Ectodermal cell (in vitro differentiated cells): ENCODE data around the gene SLIT1.

Source experiments
- H3K27ac ChIP-seq: 2 replicates; pipeline ENCODE4 v1.7.0; 2013; ENCODE audit warnings: mild to moderate bottlenecking, low read depth, low read length; ENCODE audit not compliant: insufficient read depth, poor library complexity, severe bottlenecking
- H3K27me3 ChIP-seq: 2 replicates; pipeline ENCODE4 v1.7.0; 2013; ENCODE audit warnings: mild to moderate bottlenecking, low read length; ENCODE audit not compliant: insufficient read depth, control insufficient read depth, poor library complexity, severe bottlenecking
- H3K36me3 ChIP-seq: one replicate; pipeline ENCODE4 v1.7.0; 2013; ENCODE audit warnings: low read length; ENCODE audit not compliant: control insufficient read depth, insufficient read depth
- H3K4me1 ChIP-seq: one replicate; pipeline ENCODE4 v1.7.0; 2013; ENCODE audit warnings: low read length; ENCODE audit not compliant: control insufficient read depth, insufficient read depth
- H3K4me3 ChIP-seq: 2 replicates; pipeline ENCODE4 v1.7.0; 2013; ENCODE audit warnings: low read depth, low read length, control low read depth; ENCODE audit not compliant: insufficient read depth
- H3K9me3 ChIP-seq: 2 replicates; pipeline ENCODE4 v1.7.0; 2013; ENCODE audit warnings: mild to moderate bottlenecking, low read length, moderate library complexity; ENCODE audit not compliant: control insufficient read depth
- WGBS, 2 experiments: methylation state at CpG; one replicate each; pipeline ENCODE4 v1.1.7; 2013; ENCODE audit warnings: missing lambda C conversion rate in 2 of 2; 5-methylcytosine and 5-hydroxymethylcytosine counted together

The SLIT1 gene

DNA sequence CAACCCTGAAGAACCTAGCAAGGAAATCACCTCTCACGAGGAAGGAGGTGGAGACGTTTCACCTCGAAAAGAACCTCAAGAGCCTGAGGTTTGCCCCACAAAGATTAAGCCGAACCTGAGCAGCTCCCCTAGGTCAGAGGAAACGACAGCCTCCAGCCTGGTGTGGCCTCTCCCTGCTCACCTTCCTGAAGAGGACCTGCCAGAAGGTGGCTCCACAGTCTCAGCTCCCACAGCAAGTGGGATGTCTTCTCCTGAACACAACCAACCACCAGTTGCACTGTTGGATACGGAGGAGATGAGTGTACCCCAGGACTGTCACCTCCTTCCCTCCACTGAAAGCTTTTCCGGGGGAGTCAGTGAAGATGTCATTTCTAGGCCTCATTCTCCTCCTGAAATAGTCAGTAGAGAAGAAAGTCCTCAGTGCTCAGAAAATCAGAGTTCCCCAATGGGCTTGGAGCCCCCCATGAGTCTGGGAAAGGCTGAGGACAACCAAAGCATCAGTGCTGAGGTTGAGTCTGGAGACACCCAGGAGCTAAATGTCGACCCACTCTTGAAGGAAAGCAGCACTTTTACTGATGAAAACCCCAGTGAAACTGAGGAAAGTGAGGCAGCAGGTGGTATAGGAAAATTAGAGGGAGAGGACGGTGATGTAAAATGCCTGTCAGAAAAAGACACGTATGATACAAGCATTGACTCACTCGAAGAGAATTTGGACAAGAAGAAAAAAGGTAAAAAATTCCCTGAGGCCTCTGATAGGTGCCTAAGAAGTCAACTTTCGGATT, 203.4 kb downstream of the SLIT1 start:
- no peak overlapping the region for H3K27ac ChIP-seq
- 96% methylated on average over 12 of the region's 12 CpGs for WGBS, 2 experiments
- H3K27me3 ChIP-seq, result no peaks in the 10 kb centered on the region
- H3K9me3 ChIP-seq, result no peaks in the 10 kb centered on the region
- no peak overlapping the region for H3K4me3 ChIP-seq
- H3K4me1 ChIP-seq, result peaks cover 20% of the 10 kb centered on the region
- peaks cover 15% of the 10 kb centered on the region for H3K36me3 ChIP-seq

- H3K4me3 ChIP-seq, result no peak overlapping the region
- H3K9me3 ChIP-seq, result no peaks in the 10 kb centered on the region
- H3K36me3 ChIP-seq, result peaks cover 15% of the 10 kb centered on the region
- peaks cover 3% of the 10 kb centered on the region for H3K4me1 ChIP-seq
- 94 to 96% methylated on average over 3 of the region's 3 CpGs for WGBS, 2 experiments
- H3K27me3 ChIP-seq, result no peaks in the 10 kb centered on the region
- H3K27ac ChIP-seq, result no peak overlapping the region
Measured at GRCh38 chr10:96978621-96979154, 207.1 kb downstream of the SLIT1 start.

- H3K9me3 ChIP-seq, result no peaks in the 10 kb centered on the region
- peaks cover 8% of the 10 kb centered on the region for H3K4me1 ChIP-seq
- WGBS, 2 experiments, result 96 to 100% methylated on average over 1 of the region's 2 CpGs
- H3K36me3 ChIP-seq, result no peaks in the 10 kb centered on the region
- H3K27me3 ChIP-seq, result no peaks in the 10 kb centered on the region
- no peak overlapping the region for H3K27ac ChIP-seq
- H3K4me3 ChIP-seq, result no peak overlapping the region
Measured at GRCh38 chr10:96975136-96975535, 210.6 kb downstream of the SLIT1 start.

DNA sequence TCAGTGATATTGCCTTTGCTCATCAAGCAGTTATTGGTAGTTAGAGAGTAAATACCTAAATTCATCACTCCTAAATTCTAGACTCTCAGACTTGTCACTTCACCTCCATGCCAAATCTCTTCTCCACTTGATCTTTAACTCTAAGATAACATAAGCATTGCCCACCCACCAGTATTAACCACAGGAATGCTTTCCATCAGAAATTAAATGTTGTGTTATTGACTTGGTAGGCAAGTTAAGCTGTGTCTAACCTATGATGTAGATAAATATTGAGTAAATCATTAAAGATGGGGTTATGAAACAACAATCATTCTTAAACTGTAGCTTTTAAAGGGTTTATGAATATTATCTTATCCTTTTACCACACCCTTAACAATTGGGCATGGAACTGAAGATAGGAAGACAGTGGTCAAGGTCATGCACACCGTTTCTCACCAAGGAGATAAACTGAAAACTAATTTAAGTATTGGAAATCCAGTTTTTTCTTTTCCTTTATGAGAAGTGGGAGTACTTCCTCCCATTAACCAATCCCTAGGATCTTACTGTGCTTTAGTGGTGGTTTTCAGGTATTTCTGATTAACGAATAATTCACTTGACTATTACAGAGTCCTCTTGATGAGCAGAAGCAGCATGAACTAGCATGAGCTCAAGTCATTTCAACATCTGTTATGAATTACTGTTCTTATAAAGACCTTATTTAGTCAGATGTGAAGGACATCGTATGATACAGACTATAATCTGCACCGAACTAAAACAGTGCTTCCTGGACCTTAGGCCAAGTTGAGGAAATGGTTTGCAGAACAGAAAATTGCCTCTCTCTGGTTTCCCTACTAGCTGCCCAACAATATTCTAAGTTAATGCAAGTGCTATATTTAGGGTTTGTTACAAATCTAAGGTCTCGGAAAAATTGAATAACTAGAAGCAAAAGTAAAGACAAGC, 211.7 kb downstream of the SLIT1 start:
- H3K36me3 ChIP-seq, result no peaks in the 10 kb centered on the region
- H3K4me3 ChIP-seq, result no peak overlapping the region
- H3K27me3 ChIP-seq, result no peaks in the 10 kb centered on the region
- 96 to 98% methylated on average over 3 to 4 of the region's 5 CpGs for WGBS, 2 experiments
- no peak overlapping the region for H3K27ac ChIP-seq
- peaks cover 8% of the 10 kb centered on the region for H3K4me1 ChIP-seq
- H3K9me3 ChIP-seq, result no peaks in the 10 kb centered on the region

DNA sequence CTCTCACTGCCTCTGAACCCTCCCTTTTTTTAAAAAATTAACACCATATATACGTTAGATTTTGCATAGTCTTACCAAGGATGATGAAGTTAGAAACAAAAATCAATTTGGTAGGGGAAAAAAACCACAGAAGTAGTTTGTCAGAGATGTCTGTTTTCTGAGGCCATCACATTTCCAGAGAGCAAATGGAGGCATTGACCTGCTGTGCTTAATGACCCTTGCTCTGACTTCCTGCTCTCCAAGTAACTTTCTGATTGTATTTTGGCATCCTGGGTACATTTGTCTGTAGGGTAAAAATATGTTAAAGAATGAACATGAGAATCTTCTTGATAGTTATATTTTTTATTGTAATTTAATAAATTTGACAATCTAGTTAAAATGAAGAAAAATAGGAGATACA, 213.5 kb downstream of the SLIT1 start:
- H3K27me3 ChIP-seq, result no peaks in the 10 kb centered on the region
- H3K36me3 ChIP-seq, result no peaks in the 10 kb centered on the region
- WGBS, 2 experiments, result 100% methylated on average over 1 of the region's 1 CpG; no CpG with 5 or more reads in 1 of the 2 experiments
- no peak overlapping the region for H3K27ac ChIP-seq
- H3K4me1 ChIP-seq, result peaks cover 8% of the 10 kb centered on the region
- H3K9me3 ChIP-seq, result no peaks in the 10 kb centered on the region
- no peak overlapping the region for H3K4me3 ChIP-seq

DNA sequence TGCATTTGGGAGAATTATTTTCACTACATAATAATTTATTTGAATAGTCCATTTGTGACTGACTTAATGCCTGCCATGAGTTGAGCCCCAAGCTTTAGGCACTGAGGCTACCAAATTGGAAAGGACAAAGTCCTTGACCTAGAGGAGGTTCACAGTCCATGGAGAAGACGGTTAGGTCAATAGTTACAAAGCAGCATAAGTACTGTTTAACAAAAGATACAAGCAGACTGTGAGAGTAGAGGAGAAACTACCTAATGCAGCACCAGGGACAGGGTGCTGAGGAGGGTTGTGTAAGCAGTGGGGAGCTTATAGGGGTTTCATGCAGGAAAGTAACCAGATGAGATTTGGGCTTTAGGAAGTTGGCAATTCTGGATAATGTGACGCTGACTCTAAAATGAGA, 214.4 kb downstream of the SLIT1 start:
- H3K27me3 ChIP-seq, result no peaks in the 10 kb centered on the region
- H3K36me3 ChIP-seq, result no peaks in the 10 kb centered on the region
- WGBS, 2 experiments, result 96% methylated on average over 2 of the region's 2 CpGs
- H3K4me3 ChIP-seq, result no peak overlapping the region
- H3K27ac ChIP-seq, result no peak overlapping the region
- no peaks in the 10 kb centered on the region for H3K9me3 ChIP-seq
- H3K4me1 ChIP-seq, result peaks cover 8% of the 10 kb centered on the region

DNA sequence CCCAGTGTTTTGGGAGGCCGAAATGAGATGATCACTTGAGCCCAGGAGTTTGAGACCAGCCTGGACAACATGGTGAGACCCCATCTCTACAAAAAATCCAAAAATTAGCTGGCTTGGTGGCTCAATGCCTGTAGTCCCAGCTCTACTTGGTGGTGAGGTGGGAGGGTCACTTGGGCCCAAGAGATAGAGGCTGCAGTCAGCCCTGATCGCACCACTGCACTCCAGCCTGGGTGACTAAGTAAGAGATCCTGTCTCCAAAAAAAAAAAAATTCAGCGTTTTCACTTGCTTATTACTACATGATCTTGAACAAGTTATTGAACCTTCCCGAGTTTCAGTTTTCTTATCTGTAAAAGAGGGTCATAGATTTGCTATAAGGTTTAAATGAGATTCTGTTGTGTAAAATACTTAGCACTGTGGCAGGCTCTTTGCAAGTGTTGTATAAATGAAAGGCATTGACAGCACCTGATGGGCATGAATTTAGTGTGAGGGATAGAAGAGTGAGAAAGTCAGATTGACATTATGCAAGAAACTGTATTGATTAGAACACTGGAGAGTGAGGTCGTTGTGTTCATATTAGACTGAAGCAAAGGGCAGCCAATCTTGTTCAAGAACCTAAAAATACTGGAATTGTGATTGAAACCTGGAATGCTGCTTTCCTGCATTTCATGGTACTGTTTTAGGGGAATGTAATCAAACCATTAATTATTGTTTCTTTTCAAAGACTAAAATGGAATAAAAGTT, 216.9 kb downstream of the SLIT1 start:
- H3K4me1 ChIP-seq, result peaks cover 8% of the 10 kb centered on the region
- 93 to 94% methylated on average over 5 of the region's 5 CpGs for WGBS, 2 experiments
- no peaks in the 10 kb centered on the region for H3K9me3 ChIP-seq
- no peak overlapping the region for H3K27ac ChIP-seq
- no peaks in the 10 kb centered on the region for H3K36me3 ChIP-seq
- H3K4me3 ChIP-seq, result no peak overlapping the region
- H3K27me3 ChIP-seq, result no peaks in the 10 kb centered on the region

- Histone ChIP-seq H3K4me3 (no peak overlapping the region), H3K36me3 (no peaks in the 10 kb centered on the region), H3K27me3 (no peaks in the 10 kb centered on the region), H3K9me3 (no peaks in the 10 kb centered on the region), H3K4me1 (peaks cover 8% of the 10 kb centered on the region), H3K27ac (no peak overlapping the region)
Measured at GRCh38 chr10:96967847-96968246, 217.9 kb downstream of the SLIT1 start.

DNA sequence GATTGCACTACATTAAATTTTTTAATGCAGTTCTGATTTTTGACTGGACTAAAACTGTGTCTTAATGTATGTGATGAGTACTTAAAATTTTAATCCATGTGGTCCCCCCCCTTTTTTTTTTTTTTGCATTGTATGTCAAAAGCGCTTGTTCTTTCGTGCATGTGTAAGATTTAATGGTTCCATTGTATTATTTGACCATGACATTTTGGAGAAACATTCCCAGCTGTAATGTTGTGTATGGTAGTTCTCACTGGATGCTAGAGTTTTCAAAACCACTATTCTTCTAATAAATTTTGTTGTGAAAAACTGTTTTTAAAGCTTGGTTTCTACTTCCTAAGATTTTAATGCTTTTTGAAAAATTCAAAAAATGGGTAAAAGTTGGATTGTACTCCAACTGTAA, 221.6 kb downstream of the SLIT1 start:
- Histone ChIP-seq H3K4me1 (no peaks in the 10 kb centered on the region), H3K27ac (no peak overlapping the region), H3K36me3 (no peaks in the 10 kb centered on the region), H3K9me3 (no peaks in the 10 kb centered on the region), H3K27me3 (no peaks in the 10 kb centered on the region), H3K4me3 (no peak overlapping the region)
- WGBS, 2 experiments, result 90 to 100% methylated on average over 2 of the region's 2 CpGs
